Heart left ventricle (tissue), 16 donors: ENCODE results near the gene NOS1AP. TPM values are rescaled to one million over a fixed set of nuclear protein-coding genes. Genes with fewer than 3 reads are reported as not detected.
A peak's percentile ranks its signal among the peaks of the same experiment; 100 is the strongest.

Source experiments
- ATAC-seq, 4 donors: fragments of 200-7000 bp; cut with Tn5 transposase; one replicate each; pipeline ENCODE4 v1.9.1; 2020 to 2022; ENCODE audit warnings: moderate library complexity in 4 of 4, mild to moderate bottlenecking in 3 of 4, moderate number of reproducible peaks in 1 of 4
- DNase-seq, 5 donors: peaks; one replicate each; pipeline ENCODE4 v3.0.0-alpha.2; 2020
- H3K27ac ChIP-seq, 12 donors: fragments of 200-600 bp; sonication (generic) in 4 of 12; one replicate each; pipeline versions ENCODE4 v1.5.0 to v1.8.0; 2016 to 2022; ENCODE audit warnings: mild to moderate bottlenecking in 2 of 12
- H3K27me3 ChIP-seq, 9 donors: fragments of 200-600 bp; sonication (generic) in 2 of 9; one replicate each; pipeline versions ENCODE4 v1.5.1 to v1.8.0; 2016 to 2022; ENCODE audit warnings: mild to moderate bottlenecking in 3 of 9
- H3K36me3 ChIP-seq, 9 donors: fragments of 200-600 bp; sonication (generic) in 2 of 9; one replicate each; pipeline versions ENCODE4 v1.5.0 to v1.8.0; 2018 to 2022; ENCODE audit warnings: mild to moderate bottlenecking in 2 of 9
- H3K4me1 ChIP-seq, 12 donors: fragments of 200-600 bp; sonication (generic) in 4 of 12; one replicate each; pipeline versions ENCODE4 v1.5.0 to v1.8.0; 2016 to 2022; ENCODE audit warnings: mild to moderate bottlenecking in 3 of 12
- H3K4me3 ChIP-seq, 12 donors: fragments of 200-600 bp; sonication (generic) in 4 of 12; one replicate each; pipeline versions ENCODE4 v1.5.0 to v1.8.0; 2017 to 2022; ENCODE audit warnings: mild to moderate bottlenecking in 9 of 12, moderate library complexity in 4 of 12
- H3K9me3 ChIP-seq, 12 donors: fragments of 200-600 bp; sonication (generic) in 4 of 12; one replicate each; pipeline versions ENCODE4 v1.5.0 to v1.8.0; 2016 to 2022; ENCODE audit warnings: mild to moderate bottlenecking in 1 of 12
- POLR2A ChIP-seq, 2 donors: fragments of 450-650 bp; IDR thresholded peaks; one replicate each; pipeline ENCODE4 v1.6.1; 2017; ENCODE audit warnings: antibody characterized with exemption in 2 of 2, mild to moderate bottlenecking in 2 of 2, moderate library complexity in 2 of 2
- WGBS, 4 donors: extraction: QIAGEN DNeasy Blood & Tissue Kit in 2 of 4; methylation state at CpG; one replicate each; pipeline versions ENCODE4 v1.1.5 to v1.1.7; 2013 to 2018; 5-methylcytosine and 5-hydroxymethylcytosine counted together
- intact Hi-C, 10 donors: fragments of 100-400 bp; cut with DNase I; formaldehyde crosslinking; loops; one replicate each; pipeline versions ENCODE4 v1.11.1 to v1.14.2; 2022
- polyA plus RNA-seq, 2 donors: library from polyadenylated mRNA; stranded (reverse); fragments of 200-250 nt; gene quantifications; one replicate each; pipeline ENCODE4 v1.2.3, GENCODE V29; 2013
- total RNA-seq, 9 donors: library from RNA; depleted of rRNA in 2 of 9; stranded (reverse); fragments of >200 nt in 2 of 9; fragmentation: NEBNext Ultra II Directional in 3 of 9; extraction: Animal tissue kit (Norgen Biotek cat#: 25700) in 3 of 9; gene quantifications; one replicate each; pipeline versions ENCODE4 v1.1.0 to v1.2.4, GENCODE V29; 2016 to 2023
- TF ChIP-seq, protein P1 (sequence below), 12 donors: fragments of 200-600 bp; sonication (generic) in 4 of 12; IDR thresholded peaks; one replicate each; pipeline versions ENCODE4 v1.5.0 to v1.8.0; 2018 to 2022; ENCODE audit warnings: antibody characterized with exemption in 12 of 12, mild to moderate bottlenecking in 5 of 12
- donor health status: ischemic (EF 13 %, LVEDD 7.1; RV severe dilation, severe dysfunction).
- donor health status: healthy with polysubstance abuse.
- donor health status: DM: no; HTN: yes; CAD: no.
- donor health status: DM: no; HTN: no; CAD: no.
- donor health status: ischemic (EF 25% LVEDD 6.9; RV normal size, moderate dysfunction).
- donor health status: ischemic (EF 25% LVEDD 5.7; RV mildly dilated, moderate dysfunction).
- donor health status: healthy.
- donor health status: DM: yes; HTN: yes; CAD: no.
- donor health status: ischemic (EF 35%, LVEDD 5.7; RV mildly dilated, moderate dysfunction).
- donor health status: nonischemic (EF 11% LVEDD 7.7; RV severe dilation, severe dysfunction).
- donor health status: DM: yes; HTN: yes; CAD: no.
- donor health status: PGD.
- donor health status: ischemic (EF 29% LVEDD 5.4; RV normal size, mild dysfunction).
- donor health status: nonischemic (EF 23%, LVEDD 6.1; RV moderate dilation, normal function).

The NOS1AP gene
- total and polyA plus RNA-seq, 11 donors: 1.1 to 6.4 (median 4.3) TPM

DNA sequence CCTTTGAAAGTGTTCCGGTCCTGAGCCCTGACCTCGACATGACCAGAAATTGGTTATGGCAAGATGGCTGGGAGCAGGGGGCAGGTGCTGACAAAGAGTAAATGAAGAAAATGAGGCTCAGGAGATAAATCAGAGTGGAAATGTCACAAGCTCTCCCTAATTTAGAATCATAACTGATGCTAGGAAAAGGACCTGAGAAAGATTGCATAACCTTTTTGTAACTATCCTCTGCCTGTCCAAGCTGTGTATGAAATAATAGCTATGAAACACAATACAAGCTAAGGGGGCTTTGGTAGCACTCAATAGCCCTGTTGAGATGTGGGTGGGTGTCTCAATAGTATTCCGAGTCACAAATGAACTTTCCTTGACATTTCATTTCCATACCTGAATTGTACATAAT, 12.9 kb upstream of the NOS1AP start:
- DNase-seq (no peak), ATAC-seq (no peak)
- Histone ChIP-seq H3K9me3 (no peaks in the 10 kb centered on the region), H3K27ac (no peak overlapping the region), H3K36me3 (no peaks in the 10 kb centered on the region), H3K4me3 (no peak overlapping the region), H3K27me3 (no peaks in the 10 kb centered on the region), H3K4me1 (peaks cover 0 to 6% (median 0%) of the 10 kb centered on the region in 12 donors)
- intact Hi-C loops: loop anchor here in 9 of 10 donors (1.0 to 10.0 kb wide), 12 partner anchors 176 to 568 kb away; partner anchors contain the start of gene UHMK1 (in 2 of the 9)
- whole genome bisulfite sequencing, 4 donors: 87 to 95% (median 89%) methylated on average over 3 of the region's 3 CpGs
- TF ChIP-seq POLR2A (IDR thresholded peaks at IDR 0.05): no peak
- TF ChIP-seq, protein P1, sequence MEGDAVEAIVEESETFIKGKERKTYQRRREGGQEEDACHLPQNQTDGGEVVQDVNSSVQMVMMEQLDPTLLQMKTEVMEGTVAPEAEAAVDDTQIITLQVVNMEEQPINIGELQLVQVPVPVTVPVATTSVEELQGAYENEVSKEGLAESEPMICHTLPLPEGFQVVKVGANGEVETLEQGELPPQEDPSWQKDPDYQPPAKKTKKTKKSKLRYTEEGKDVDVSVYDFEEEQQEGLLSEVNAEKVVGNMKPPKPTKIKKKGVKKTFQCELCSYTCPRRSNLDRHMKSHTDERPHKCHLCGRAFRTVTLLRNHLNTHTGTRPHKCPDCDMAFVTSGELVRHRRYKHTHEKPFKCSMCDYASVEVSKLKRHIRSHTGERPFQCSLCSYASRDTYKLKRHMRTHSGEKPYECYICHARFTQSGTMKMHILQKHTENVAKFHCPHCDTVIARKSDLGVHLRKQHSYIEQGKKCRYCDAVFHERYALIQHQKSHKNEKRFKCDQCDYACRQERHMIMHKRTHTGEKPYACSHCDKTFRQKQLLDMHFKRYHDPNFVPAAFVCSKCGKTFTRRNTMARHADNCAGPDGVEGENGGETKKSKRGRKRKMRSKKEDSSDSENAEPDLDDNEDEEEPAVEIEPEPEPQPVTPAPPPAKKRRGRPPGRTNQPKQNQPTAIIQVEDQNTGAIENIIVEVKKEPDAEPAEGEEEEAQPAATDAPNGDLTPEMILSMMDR (IDR thresholded peaks at IDR 0.05): no peak

DNA sequence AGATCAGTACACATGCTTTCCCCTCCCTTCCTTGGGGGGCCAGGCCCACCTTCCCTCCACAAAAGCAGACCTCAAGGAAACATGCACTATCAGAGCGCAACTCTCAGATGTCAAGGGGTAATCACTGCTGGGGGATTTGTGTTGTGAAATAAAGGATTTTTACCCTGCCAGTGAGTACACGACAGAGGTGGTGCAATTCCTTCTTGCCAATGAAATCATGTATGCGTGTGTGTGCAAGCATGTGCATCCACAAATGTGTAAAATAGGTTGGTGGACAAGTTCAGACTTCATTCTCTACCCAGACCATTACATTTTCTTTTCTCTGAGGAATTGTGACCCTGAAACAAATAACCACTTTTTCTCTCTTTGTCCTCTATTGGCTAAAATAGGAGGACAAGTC, 9.8 kb upstream of the NOS1AP start:
- 63 to 90% (median 86%) methylated on average over 3 of the region's 3 CpGs for WGBS, 4 donors
- DNase-seq (no peak), ATAC-seq (no peak)
- Histone ChIP-seq H3K4me3 (no peak overlapping the region), H3K9me3 (no peaks in the 10 kb centered on the region), H3K27ac (no peak overlapping the region), H3K27me3 (no peaks in the 10 kb centered on the region), H3K4me1 (peaks cover 0 to 20% (median 2%) of the 10 kb centered on the region in 12 donors), H3K36me3 (no peaks in the 10 kb centered on the region)
- no peak for TF ChIP-seq POLR2A (IDR thresholded peaks at IDR 0.05)
- TF ChIP-seq, protein P1 (IDR thresholded peaks at IDR 0.05): no peak
- intact Hi-C loops: loop anchor here in 7 of 10 donors (2.0 to 10.0 kb wide), 8 partner anchors 158 to 565 kb away; partner anchors contain the start of gene UHMK1 (in 2 of the 7)

DNA sequence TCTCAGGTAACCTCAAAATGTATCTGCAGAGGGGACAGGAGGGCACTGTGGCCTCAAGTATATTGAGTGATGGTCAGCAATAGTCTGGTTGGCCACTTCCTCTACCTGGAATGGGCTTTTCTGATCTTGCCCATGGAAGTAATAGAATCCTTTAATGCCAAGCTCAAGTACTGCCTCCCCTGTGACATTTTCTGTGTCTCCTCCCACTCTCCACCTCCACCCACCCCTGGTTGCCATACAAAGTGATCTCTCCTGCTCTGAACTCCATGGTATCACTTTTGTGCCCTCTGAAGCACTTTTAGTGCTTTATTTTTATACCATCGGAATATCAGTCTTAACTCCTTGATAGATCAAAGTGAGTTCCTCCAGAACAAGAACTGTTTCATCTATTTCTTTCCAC, 9.2 kb upstream of the NOS1AP start:
- H3K27ac ChIP-seq: no peak overlapping the region
- H3K4me1 ChIP-seq: peaks cover 0 to 20% (median 2%) of the 10 kb centered on the region in 12 donors
- TF ChIP-seq POLR2A (IDR thresholded peaks at IDR 0.05): no peak
- TF ChIP-seq, protein P1 (IDR thresholded peaks at IDR 0.05): no peak
- no peaks in the 10 kb centered on the region for H3K36me3 ChIP-seq
- 57 to 67% (median 61%) methylated on average over 1 of the region's 1 CpG for WGBS, 4 donors
- H3K4me3 ChIP-seq: no peak overlapping the region
- DNase-seq: no peak
- peaks cover 0 to 5% (median 0%) of the 10 kb centered on the region in 9 donors for H3K27me3 ChIP-seq
- no peaks in the 10 kb centered on the region for H3K9me3 ChIP-seq
- intact Hi-C loops: loop anchor here in 3 of 10 donors (2.0 to 5.0 kb wide), 3 partner anchors 157 to 216 kb away; no protein-coding TSS in a partner anchor
- no peak for ATAC-seq

DNA sequence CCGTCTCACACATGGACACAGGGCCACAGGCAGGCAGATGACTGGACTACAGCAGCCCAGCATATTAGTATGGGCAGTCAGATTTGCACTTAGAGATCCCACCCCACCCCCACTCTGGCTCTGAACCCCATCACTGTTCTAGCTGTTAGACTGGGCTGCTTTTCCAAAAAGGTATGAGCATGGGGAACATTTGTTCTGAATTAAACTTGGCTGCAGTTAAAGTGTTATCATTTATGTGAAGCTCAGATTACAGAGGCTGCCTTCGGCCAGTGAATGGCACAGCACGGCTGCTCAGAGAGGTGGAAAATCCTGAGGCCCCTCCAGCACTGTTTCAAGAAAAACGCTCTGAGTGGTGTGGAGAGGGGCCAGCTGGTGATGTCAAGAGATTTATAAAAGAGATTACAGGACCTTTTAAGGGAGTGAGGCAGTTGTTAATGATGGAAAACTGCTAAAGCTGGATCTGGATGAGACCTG, 6.9 kb upstream of the NOS1AP start:
- 30 to 45% (median 43%) methylated on average over 4 of the region's 4 CpGs for WGBS, 4 donors
- intact Hi-C loops: loop anchor here in 2 of 10 donors (5.0 kb wide), 2 partner anchors 155 to 170 kb away; no protein-coding TSS in a partner anchor
- DNase-seq (peak in 4 of 5 donors; percentile 9 to 58 (median 42)), ATAC-seq (peak; percentile 81 to 90 (median 83))
- Histone ChIP-seq H3K27ac (peak overlapping the region in 7 of 12 donors; percentile 12 to 68 (median 48)), H3K36me3 (no peaks in the 10 kb centered on the region), H3K9me3 (no peaks in the 10 kb centered on the region), H3K4me3 (no peak overlapping the region), H3K27me3 (peaks cover 0 to 17% (median 0%) of the 10 kb centered on the region in 9 donors), H3K4me1 (peaks cover 0 to 17% (median 1%) of the 10 kb centered on the region in 12 donors)
- TF ChIP-seq POLR2A (IDR thresholded peaks at IDR 0.05): no peak
- TF ChIP-seq, protein P1 (IDR thresholded peaks at IDR 0.05): no peak
